CD14-positive monocyte (primary cell): ENCODE results near the gene F2. TPM values are rescaled to one million over a fixed set of nuclear protein-coding genes. Genes with fewer than 3 reads are reported as not detected.

ENCODE experiments used
- DNase-seq, 3 donors: peaks; one replicate each; pipeline ENCODE4 v3.0.0-alpha.2; 2011 to 2022
- H2AFZ ChIP-seq: 2 replicates; pipeline ENCODE4 v1.6.0; 2012; ENCODE audit warnings: mild to moderate bottlenecking, low read depth, low read length, inconsistent platforms; ENCODE audit not compliant: insufficient read depth, poor library complexity, severe bottlenecking
- H3K27ac ChIP-seq, 2 donors: 1 replicate in 1 of 2; 2 replicates in 1 of 2; pipeline ENCODE4 v1.5.1; 2012 to 2013; ENCODE audit warnings: low read length in 2 of 2, control low read depth in 1 of 2, inconsistent platforms in 1 of 2, low read depth in 1 of 2, mild to moderate bottlenecking in 1 of 2
- H3K27me3 ChIP-seq, 2 donors: one replicate each; pipeline versions ENCODE4 v1.6.0 to v1.6.1; 2011 to 2013; ENCODE audit warnings: low read length in 2 of 2; ENCODE audit not compliant: control insufficient read depth in 2 of 2, insufficient read depth in 2 of 2
- H3K36me3 ChIP-seq, 2 donors: replicated peaks in 1 of 2; 1 replicate in 1 of 2; 2 replicates in 1 of 2; pipeline versions ENCODE4 v1.5.1 to v1.6.1; 2012 to 2013; ENCODE audit warnings: low read length in 2 of 2, control low read depth in 1 of 2, inconsistent platforms in 1 of 2, mild to moderate bottlenecking in 1 of 2; ENCODE audit not compliant: insufficient read depth in 2 of 2, control insufficient read depth in 1 of 2
- H3K4me1 ChIP-seq, 2 donors: 1 replicate in 1 of 2; 2 replicates in 1 of 2; pipeline versions ENCODE4 v1.5.1 to v1.6.1; 2012 to 2013; ENCODE audit warnings: low read length in 2 of 2, control low read depth in 1 of 2, inconsistent platforms in 1 of 2, mild to moderate bottlenecking in 1 of 2, moderate library complexity in 1 of 2; ENCODE audit not compliant: insufficient read depth in 2 of 2, control insufficient read depth in 1 of 2
- H3K4me2 ChIP-seq: replicated peaks from 2 replicates; pipeline ENCODE3; 2012; ENCODE audit warnings: low read length, moderate library complexity, mild to moderate bottlenecking; ENCODE audit not compliant: poor library complexity, severe bottlenecking; ENCODE audit errors: extremely low read depth
- H3K4me3 ChIP-seq, 3 experiments: fragments of 200-600 bp in 1 of 3; sonication (generic) in 1 of 3; replicated peaks in 1 of 3; 1 replicate in 2 of 3; 2 replicates in 1 of 3; pipeline ENCODE4 v1.5.1; 2011 to 2013; ENCODE audit warnings: low read length in 3 of 3, mild to moderate bottlenecking in 3 of 3, control low read depth in 2 of 3, low read depth in 2 of 3, inconsistent platforms in 1 of 3, moderate library complexity in 1 of 3
- H3K79me2 ChIP-seq: 2 replicates; pipeline ENCODE4 v1.6.0; 2012; ENCODE audit warnings: mild to moderate bottlenecking, control low read depth, inconsistent platforms, low read length, moderate library complexity; ENCODE audit not compliant: insufficient read depth
- H3K9ac ChIP-seq: 2 replicates; pipeline ENCODE4 v1.6.0; 2017; ENCODE audit warnings: low read length, mild to moderate bottlenecking; ENCODE audit not compliant: insufficient read depth, poor library complexity, severe bottlenecking
- H3K9me3 ChIP-seq, 2 donors: replicated peaks in 1 of 2; 1 replicate in 1 of 2; 2 replicates in 1 of 2; pipeline versions ENCODE4 v1.5.1 to v1.6.1; 2012 to 2013; ENCODE audit warnings: low read length in 2 of 2, control low read depth in 1 of 2; ENCODE audit not compliant: control insufficient read depth in 1 of 2, insufficient read depth in 1 of 2
- H4K20me1 ChIP-seq: 2 replicates; pipeline ENCODE4 v1.6.0; 2012; ENCODE audit warnings: mild to moderate bottlenecking, low read length, control low read depth, moderate library complexity; ENCODE audit not compliant: insufficient read depth
- H3K27ac Mint-ChIP-seq, 7 donors: one replicate each; pipeline ENCODE4 v1.8.0; 2020; ENCODE audit warnings: mild to moderate bottlenecking in 7 of 7, mixed read lengths in 7 of 7, moderate library complexity in 6 of 7, inconsistent platforms in 2 of 7
- H3K27me3 Mint-ChIP-seq, 3 donors: one replicate each; pipeline ENCODE4 v1.8.0; 2021 to 2022; ENCODE audit warnings: low read depth in 3 of 3, mild to moderate bottlenecking in 3 of 3, mixed read lengths in 3 of 3, moderate library complexity in 3 of 3, inconsistent platforms in 1 of 3
- H3K36me3 Mint-ChIP-seq, 2 donors: one replicate each; pipeline ENCODE4 v1.8.0; 2020; ENCODE audit warnings: mixed read lengths in 2 of 2, inconsistent platforms in 1 of 2, mild to moderate bottlenecking in 1 of 2
- H3K4me1 Mint-ChIP-seq: one replicate; pipeline ENCODE4 v1.8.0; 2020; ENCODE audit warnings: mild to moderate bottlenecking, mixed read lengths
- H3K4me3 Mint-ChIP-seq, 2 donors: one replicate each; pipeline ENCODE4 v1.8.0; 2020; ENCODE audit warnings: mild to moderate bottlenecking in 2 of 2, mixed read lengths in 2 of 2, moderate library complexity in 1 of 2
- H3K9me3 Mint-ChIP-seq, 7 donors: one replicate each; pipeline ENCODE4 v1.8.0; 2020 to 2022; ENCODE audit warnings: mixed read lengths in 7 of 7, mild to moderate bottlenecking in 6 of 7, moderate library complexity in 6 of 7, inconsistent platforms in 2 of 7
- CTCF ChIP-seq: fragments of 200-600 bp; IDR thresholded peaks from one replicate; pipeline ENCODE4 v1.8.0; 2022; ENCODE audit warnings: antibody characterized with exemption, mild to moderate bottlenecking
- WGBS: methylation state at CpG from one replicate; pipeline ENCODE4 v1.1.5; 2013; ENCODE audit warnings: missing lambda C conversion rate; ENCODE audit not compliant: insufficient coverage; 5-methylcytosine and 5-hydroxymethylcytosine counted together
- intact Hi-C, 2 donors: fragments of 100-400 bp; cut with micrococcal nuclease; formaldehyde crosslinking; loops; one replicate each; pipeline versions ENCODE4 v1.15.0 to v1.15.1; 2023
- polyA plus RNA-seq, 3 donors: library from polyadenylated mRNA; depleted of rRNA in 1 of 3; unstranded in 2 of 3; stranded (reverse) in 1 of 3; fragments of 300-500 nt in 2 of 3; fragments of >200 nt in 1 of 3; fragmentation: Illumina TruSeq in 2 of 3; gene quantifications; 1 replicate in 2 of 3; 2 replicates in 1 of 3; pipeline ENCODE4 v1.2.3, GENCODE V29; 2012 to 2021

The F2 gene
- polyA plus RNA-seq, 3 donors = not detected

GRCh38 chr11:46679241-46680163, 39.5 kb upstream of the F2 start:
- Mint-ChIP-seq H3K27me3 (no peaks in the 10 kb centered on the region), H3K36me3 (peaks cover 56 to 76% of the 10 kb centered on the region in 2 donors), H3K27ac (peak overlapping the region in 2 of 7 donors; percentile 55 to 60), H3K4me1 (peaks cover 46% of the 10 kb centered on the region), H3K9me3 (peaks cover 0 to 1% (median 0%) of the 10 kb centered on the region in 7 donors), H3K4me3 (no peak overlapping the region)
- no peak for DNase-seq
- Histone ChIP-seq H4K20me1 (no peaks in the 10 kb centered on the region), H3K9me3 (no peaks in the 10 kb centered on the region), H3K4me3 (no peak overlapping the region), H3K9ac (no peak overlapping the region), H3K27me3 (no peaks in the 10 kb centered on the region), H3K4me2 (no peak overlapping the region), H3K36me3 (peaks cover 54 to 67% of the 10 kb centered on the region in 2 donors), H3K27ac (peak overlapping the region; percentile 94 to 95), H2AFZ (no peak overlapping the region), H3K4me1 (peaks cover 46 to 48% of the 10 kb centered on the region in 2 donors), H3K79me2 (peaks cover 41% of the 10 kb centered on the region)
- intact Hi-C loops = no loop called here
- 92% methylated on average over 17 of the region's 26 CpGs for WGBS
- no peak for TF ChIP-seq CTCF

GRCh38 chr11:46680164-46680760, 38.8 kb upstream of the F2 start:
- H3K36me3 ChIP-seq = peaks cover 54 to 68% of the 10 kb centered on the region in 2 donors
- DNase-seq = no peak
- peaks cover 41% of the 10 kb centered on the region for H3K79me2 ChIP-seq
- no peaks in the 10 kb centered on the region for H4K20me1 ChIP-seq
- no peak overlapping the region for H3K4me2 ChIP-seq
- H3K4me1 ChIP-seq = peaks cover 45 to 48% of the 10 kb centered on the region in 2 donors
- TF ChIP-seq CTCF = no peak
- Mint-ChIP-seq H3K9me3 (peaks cover 0 to 1% (median 0%) of the 10 kb centered on the region in 7 donors), H3K27me3 (no peaks in the 10 kb centered on the region), H3K4me1 (peaks cover 46% of the 10 kb centered on the region), H3K36me3 (peaks cover 56 to 82% of the 10 kb centered on the region in 2 donors), H3K27ac (peak overlapping the region in 2 of 7 donors; percentile 2 to 55), H3K4me3 (no peak overlapping the region)
- H3K27ac ChIP-seq = peak overlapping the region in 1 of 2 donors; percentile 11
- WGBS = 92% methylated on average over 8 of the region's 21 CpGs
- no peak overlapping the region for H2AFZ ChIP-seq
- H3K27me3 ChIP-seq = no peaks in the 10 kb centered on the region
- no peak overlapping the region for H3K4me3 ChIP-seq
- no peaks in the 10 kb centered on the region for H3K9me3 ChIP-seq
- intact Hi-C loops = no loop called here
- H3K9ac ChIP-seq = no peak overlapping the region
